ENCODE data around the gene FOXK1. TPM values are rescaled to one million over a fixed set of nuclear protein-coding genes. Genes with fewer than 3 reads are reported as not detected.

Gene FOXK1
- total and polyA plus RNA-seq, 2 experiments from 2014 or later, result 2.3 to 12.7 TPM

DNA sequence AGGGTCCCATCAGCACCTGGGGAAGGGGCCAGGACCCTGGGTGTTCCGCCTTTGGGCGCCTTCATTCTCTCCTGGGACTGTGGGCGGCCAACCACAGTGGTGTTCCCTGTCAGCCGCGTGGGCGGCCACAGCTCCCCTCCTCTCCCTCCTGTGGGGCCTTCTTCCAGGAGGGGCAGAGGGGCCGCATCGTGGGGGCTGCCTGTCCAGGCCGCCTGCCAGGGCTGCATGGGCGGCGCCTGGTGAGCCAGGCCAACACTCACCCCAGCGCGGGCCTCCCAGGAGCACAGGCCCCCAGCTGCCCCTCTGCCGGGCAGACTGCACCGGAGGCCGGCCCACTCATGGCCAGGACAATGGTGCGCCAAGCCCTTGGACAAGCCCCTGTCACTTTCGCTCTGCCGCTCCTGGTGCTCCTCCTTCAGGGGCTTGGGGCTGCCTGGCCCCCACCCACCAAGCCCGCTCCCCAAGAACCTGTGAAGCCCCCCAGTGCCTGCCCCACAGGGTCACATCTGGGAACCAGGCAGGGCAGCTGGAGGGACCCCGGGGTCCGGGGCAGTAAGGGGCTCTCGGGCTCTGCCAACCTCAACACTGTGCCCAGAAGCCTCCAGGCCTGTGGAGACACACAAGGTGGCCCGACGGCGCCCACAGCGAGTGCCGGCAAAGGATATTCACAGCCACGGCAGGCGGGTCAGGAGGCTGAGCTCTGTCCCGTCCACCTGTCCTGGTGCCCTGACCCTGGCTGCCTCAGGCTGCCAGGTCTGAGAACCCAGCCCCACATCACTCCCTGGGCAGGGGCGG lies 136.1 kb downstream of the FOXK1 start:
- Mint-ChIP-seq H3K4me3 (no peak overlapping the region), H3K4me1 (no peaks in the 10 kb centered on the region; the same call in 2 of the 3 replicates), H3K9me3 (peaks cover 4% of the 10 kb centered on the region; the same call in 1 of the 3 replicates), H3K27me3 (ENCODE audit: insufficient read depth, low read depth, poor library complexity) (peaks cover 10% of the 10 kb centered on the region), H3K36me3 (ENCODE audit: low read depth) (no peaks in the 10 kb centered on the region), H3K27ac (no peak overlapping the region)
- Histone ChIP-seq H3K79me2 (replicated peaks; ENCODE audit: insufficient read depth) (no peaks in the 10 kb centered on the region), H3K9me2 (ENCODE audit: insufficient read depth) (no peaks in the 10 kb centered on the region), H3K36me3 (ENCODE audit: insufficient read depth) (no peaks in the 10 kb centered on the region), H3F3A (replicated peaks; ENCODE audit: low read depth) (no peaks in the 10 kb centered on the region), H3K27me3 (ENCODE audit: insufficient read depth) (no peaks in the 10 kb centered on the region), H3K4me2 (no peak overlapping the region), H3K4me3 (no peak overlapping the region), H4K20me1 (replicated peaks; ENCODE audit: insufficient read depth) (no peaks in the 10 kb centered on the region), H2AFZ (no peak overlapping the region), H3K4me1 (ENCODE audit: insufficient read depth) (no peaks in the 10 kb centered on the region), H3K27ac (ENCODE audit: low read depth) (no peak overlapping the region)
- ATAC-seq, result no peak
- DNase-seq (ENCODE audit: low spot score), result no peak
- TF ChIP-seq JUNB (IDR thresholded peaks at IDR 0.05; ENCODE audit: unreplicated experiment), result no peak
- no peak for TF ChIP-seq ZNF114 (CRISPR knock-in tag; IDR thresholded peaks at IDR 0.05)
- no peak for TF ChIP-seq STAT1 (IDR thresholded peaks at IDR 0.05; ENCODE audit: unreplicated experiment)
- no peak for TF ChIP-seq EZH2phosphoT487 (IDR thresholded peaks at IDR 0.05; ENCODE audit: unreplicated experiment)
- no peak for TF ChIP-seq POLR2AphosphoS5 (IDR thresholded peaks at IDR 0.05; ENCODE audit: low read depth)
- no peak for TF ChIP-seq CTCF (conservative IDR thresholded peaks at IDR 0.05; ENCODE audit: low read depth in 2 of 2)
- TF ChIP-seq NANOG (IDR thresholded peaks at IDR 0.05; ENCODE audit: borderline replicate concordance), result no peak
- TF ChIP-seq, protein P1, sequence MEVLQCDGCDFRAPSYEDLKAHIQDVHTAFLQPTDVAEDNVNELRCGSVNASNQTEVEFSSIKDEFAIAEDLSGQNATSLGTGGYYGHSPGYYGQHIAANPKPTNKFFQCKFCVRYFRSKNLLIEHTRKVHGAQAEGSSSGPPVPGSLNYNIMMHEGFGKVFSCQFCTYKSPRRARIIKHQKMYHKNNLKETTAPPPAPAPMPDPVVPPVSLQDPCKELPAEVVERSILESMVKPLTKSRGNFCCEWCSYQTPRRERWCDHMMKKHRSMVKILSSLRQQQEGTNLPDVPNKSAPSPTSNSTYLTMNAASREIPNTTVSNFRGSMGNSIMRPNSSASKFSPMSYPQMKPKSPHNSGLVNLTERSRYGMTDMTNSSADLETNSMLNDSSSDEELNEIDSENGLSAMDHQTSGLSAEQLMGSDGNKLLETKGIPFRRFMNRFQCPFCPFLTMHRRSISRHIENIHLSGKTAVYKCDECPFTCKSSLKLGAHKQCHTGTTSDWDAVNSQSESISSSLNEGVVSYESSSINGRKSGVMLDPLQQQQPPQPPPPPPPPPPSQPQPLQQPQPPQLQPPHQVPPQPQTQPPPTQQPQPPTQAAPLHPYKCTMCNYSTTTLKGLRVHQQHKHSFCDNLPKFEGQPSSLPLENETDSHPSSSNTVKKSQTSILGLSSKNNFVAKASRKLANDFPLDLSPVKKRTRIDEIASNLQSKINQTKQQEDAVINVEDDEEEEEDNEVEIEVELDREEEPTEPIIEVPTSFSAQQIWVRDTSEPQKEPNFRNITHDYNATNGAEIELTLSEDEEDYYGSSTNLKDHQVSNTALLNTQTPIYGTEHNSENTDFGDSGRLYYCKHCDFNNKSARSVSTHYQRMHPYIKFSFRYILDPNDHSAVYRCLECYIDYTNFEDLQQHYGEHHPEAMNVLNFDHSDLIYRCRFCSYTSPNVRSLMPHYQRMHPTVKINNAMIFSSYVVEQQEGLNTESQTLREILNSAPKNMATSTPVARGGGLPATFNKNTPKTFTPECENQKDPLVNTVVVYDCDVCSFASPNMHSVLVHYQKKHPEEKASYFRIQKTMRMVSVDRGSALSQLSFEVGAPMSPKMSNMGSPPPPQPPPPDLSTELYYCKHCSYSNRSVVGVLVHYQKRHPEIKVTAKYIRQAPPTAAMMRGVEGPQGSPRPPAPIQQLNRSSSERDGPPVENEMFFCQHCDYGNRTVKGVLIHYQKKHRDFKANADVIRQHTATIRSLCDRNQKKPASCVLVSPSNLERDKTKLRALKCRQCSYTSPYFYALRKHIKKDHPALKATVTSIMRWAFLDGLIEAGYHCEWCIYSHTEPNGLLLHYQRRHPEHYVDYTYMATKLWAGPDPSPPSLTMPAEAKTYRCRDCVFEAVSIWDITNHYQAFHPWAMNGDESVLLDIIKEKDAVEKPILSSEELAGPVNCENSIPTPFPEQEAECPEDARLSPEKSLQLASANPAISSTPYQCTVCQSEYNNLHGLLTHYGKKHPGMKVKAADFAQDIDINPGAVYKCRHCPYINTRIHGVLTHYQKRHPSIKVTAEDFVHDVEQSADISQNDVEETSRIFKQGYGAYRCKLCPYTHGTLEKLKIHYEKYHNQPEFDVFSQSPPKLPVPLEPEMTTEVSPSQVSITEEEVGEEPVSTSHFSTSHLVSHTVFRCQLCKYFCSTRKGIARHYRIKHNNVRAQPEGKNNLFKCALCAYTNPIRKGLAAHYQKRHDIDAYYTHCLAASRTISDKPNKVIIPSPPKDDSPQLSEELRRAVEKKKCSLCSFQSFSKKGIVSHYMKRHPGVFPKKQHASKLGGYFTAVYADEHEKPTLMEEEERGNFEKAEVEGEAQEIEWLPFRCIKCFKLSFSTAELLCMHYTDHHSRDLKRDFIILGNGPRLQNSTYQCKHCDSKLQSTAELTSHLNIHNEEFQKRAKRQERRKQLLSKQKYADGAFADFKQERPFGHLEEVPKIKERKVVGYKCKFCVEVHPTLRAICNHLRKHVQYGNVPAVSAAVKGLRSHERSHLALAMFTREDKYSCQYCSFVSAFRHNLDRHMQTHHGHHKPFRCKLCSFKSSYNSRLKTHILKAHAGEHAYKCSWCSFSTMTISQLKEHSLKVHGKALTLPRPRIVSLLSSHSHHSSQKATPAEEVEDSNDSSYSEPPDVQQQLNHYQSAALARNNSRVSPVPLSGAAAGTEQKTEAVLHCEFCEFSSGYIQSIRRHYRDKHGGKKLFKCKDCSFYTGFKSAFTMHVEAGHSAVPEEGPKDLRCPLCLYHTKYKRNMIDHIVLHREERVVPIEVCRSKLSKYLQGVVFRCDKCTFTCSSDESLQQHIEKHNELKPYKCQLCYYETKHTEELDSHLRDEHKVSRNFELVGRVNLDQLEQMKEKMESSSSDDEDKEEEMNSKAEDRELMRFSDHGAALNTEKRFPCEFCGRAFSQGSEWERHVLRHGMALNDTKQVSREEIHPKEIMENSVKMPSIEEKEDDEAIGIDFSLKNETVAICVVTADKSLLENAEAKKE (CRISPR knock-in tag; IDR thresholded peaks at IDR 0.05), result no peak
- TF ChIP-seq, protein P2, sequence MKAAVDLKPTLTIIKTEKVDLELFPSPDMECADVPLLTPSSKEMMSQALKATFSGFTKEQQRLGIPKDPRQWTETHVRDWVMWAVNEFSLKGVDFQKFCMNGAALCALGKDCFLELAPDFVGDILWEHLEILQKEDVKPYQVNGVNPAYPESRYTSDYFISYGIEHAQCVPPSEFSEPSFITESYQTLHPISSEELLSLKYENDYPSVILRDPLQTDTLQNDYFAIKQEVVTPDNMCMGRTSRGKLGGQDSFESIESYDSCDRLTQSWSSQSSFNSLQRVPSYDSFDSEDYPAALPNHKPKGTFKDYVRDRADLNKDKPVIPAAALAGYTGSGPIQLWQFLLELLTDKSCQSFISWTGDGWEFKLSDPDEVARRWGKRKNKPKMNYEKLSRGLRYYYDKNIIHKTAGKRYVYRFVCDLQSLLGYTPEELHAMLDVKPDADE (IDR thresholded peaks at IDR 0.05), result no peak
- TF ChIP-seq ZNF331 (CRISPR knock-in tag; IDR thresholded peaks at IDR 0.05; ENCODE audit: low read depth), result no peak
- TF ChIP-seq, protein P3, sequence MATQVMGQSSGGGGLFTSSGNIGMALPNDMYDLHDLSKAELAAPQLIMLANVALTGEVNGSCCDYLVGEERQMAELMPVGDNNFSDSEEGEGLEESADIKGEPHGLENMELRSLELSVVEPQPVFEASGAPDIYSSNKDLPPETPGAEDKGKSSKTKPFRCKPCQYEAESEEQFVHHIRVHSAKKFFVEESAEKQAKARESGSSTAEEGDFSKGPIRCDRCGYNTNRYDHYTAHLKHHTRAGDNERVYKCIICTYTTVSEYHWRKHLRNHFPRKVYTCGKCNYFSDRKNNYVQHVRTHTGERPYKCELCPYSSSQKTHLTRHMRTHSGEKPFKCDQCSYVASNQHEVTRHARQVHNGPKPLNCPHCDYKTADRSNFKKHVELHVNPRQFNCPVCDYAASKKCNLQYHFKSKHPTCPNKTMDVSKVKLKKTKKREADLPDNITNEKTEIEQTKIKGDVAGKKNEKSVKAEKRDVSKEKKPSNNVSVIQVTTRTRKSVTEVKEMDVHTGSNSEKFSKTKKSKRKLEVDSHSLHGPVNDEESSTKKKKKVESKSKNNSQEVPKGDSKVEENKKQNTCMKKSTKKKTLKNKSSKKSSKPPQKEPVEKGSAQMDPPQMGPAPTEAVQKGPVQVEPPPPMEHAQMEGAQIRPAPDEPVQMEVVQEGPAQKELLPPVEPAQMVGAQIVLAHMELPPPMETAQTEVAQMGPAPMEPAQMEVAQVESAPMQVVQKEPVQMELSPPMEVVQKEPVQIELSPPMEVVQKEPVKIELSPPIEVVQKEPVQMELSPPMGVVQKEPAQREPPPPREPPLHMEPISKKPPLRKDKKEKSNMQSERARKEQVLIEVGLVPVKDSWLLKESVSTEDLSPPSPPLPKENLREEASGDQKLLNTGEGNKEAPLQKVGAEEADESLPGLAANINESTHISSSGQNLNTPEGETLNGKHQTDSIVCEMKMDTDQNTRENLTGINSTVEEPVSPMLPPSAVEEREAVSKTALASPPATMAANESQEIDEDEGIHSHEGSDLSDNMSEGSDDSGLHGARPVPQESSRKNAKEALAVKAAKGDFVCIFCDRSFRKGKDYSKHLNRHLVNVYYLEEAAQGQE (IDR thresholded peaks at IDR 0.05; ENCODE audit: unreplicated experiment), result no peak
- no peak for TF ChIP-seq CREB1 (CRISPR knock-in tag; IDR thresholded peaks at IDR 0.05; ENCODE audit: low read depth)
- TF ChIP-seq EZH2 (IDR thresholded peaks at IDR 0.05; ENCODE audit: low read depth, unreplicated experiment), result no peak
